Measurements from ENCODE around the gene TMEM87A. TPM values are rescaled to one million over a fixed set of nuclear protein-coding genes. Genes with fewer than 3 reads are reported as not detected.

Gene TMEM87A
- total and polyA plus RNA-seq, 2 of the 8 experiments (the other 6 are each of a cell fraction or from before 2014, with no cell fraction given) = 15.2 to 33.1 TPM

- H3K23me2 ChIP-seq (ENCODE audit: low read depth, low read length) = no peaks in the 10 kb centered on the region
- no peaks in the 10 kb centered on the region for H3K9me3 ChIP-seq (ENCODE audit: insufficient read depth in 2 of 2, low read depth in 1 of 2, low read length in 1 of 2)
- ChIA-PET CTCF (ENCODE audit: partially characterized antibody) (interaction anchor here (0.6 to 0.7 kb wide), 2 partner anchors 35 to 202 kb away, joined by 3 to 5 read pairs; no protein-coding TSS in a partner anchor), POLR2A (ENCODE audit: partially characterized antibody) (no interaction called here)
- FAIRE-seq (no peak), DNase-seq (ENCODE audit: low read depth in 1 of 2, low spot score in 2 of 2) (no peak)
- H3K79me1 ChIP-seq (ENCODE audit: low read depth, low read length) = no peaks in the 10 kb centered on the region
- WGBS, 2 experiments (ENCODE audit: extremely low coverage in 1 of 2, insufficient coverage in 1 of 2, insufficient read length in 1 of 2, insufficient replicate concordance in 2 of 2, low coverage in 1 of 2, low lambda C conversion rate in 2 of 2, missing lambda C conversion rate in 1 of 2) = 93% methylated on average over 6 of the region's 6 CpGs; no CpG with 5 or more reads in 1 of the 2 experiments
- peaks cover 0 to 4% (median 0%) of the 10 kb centered on the region in 4 experiments; a peak in 1 of 7 replicates for H3K4me1 ChIP-seq (replicated peaks in 1 of 4; ENCODE audit: control insufficient read depth in 3 of 4, insufficient read depth in 4 of 4, low read length in 3 of 4)
- H3K23ac ChIP-seq (ENCODE audit: insufficient read length) = no peak overlapping the region
- no peaks in the 10 kb centered on the region for H3K79me2 ChIP-seq (ENCODE audit: control insufficient read depth in 1 of 2, insufficient read depth in 2 of 2, low read length in 2 of 2)
- no peak overlapping the region for H2BK120ac ChIP-seq (replicated peaks; ENCODE audit: low read depth, low read length)
- H3K4ac ChIP-seq (replicated peaks; ENCODE audit: insufficient read length, low read depth, low read length) = no peak overlapping the region
- no peak overlapping the region for H3K14ac ChIP-seq (ENCODE audit: insufficient read length)
- H4K5ac ChIP-seq (ENCODE audit: insufficient read length, low read depth, low read length) = no peak overlapping the region
- H2BK20ac ChIP-seq (ENCODE audit: low read length) = no peak overlapping the region
- no peak overlapping the region for H2BK5ac ChIP-seq (ENCODE audit: low read depth, low read length)
- no peak overlapping the region for H2BK12ac ChIP-seq (ENCODE audit: low read depth, low read length)
- H3K56ac ChIP-seq (replicated peaks; ENCODE audit: insufficient read length, low read depth, low read length) = no peak overlapping the region
- no peak overlapping the region for H3K18ac ChIP-seq (ENCODE audit: extremely low read depth, low read length)
- no peak overlapping the region for H3K9ac ChIP-seq (replicated peaks in 1 of 4; ENCODE audit: extremely low read depth in 1 of 4, low read depth in 3 of 4, low read length in 3 of 4)
- H4K20me1 ChIP-seq (replicated peaks in 1 of 2; ENCODE audit: control insufficient read depth in 1 of 2, insufficient read depth in 2 of 2, low read length in 2 of 2) = peaks cover 0 to 2% of the 10 kb centered on the region in 2 experiments
- H3K36me3 ChIP-seq (ENCODE audit: control insufficient read depth in 2 of 4, insufficient read depth in 4 of 4, low read length in 3 of 4) = peaks cover 0 to 48% (median 22%) of the 10 kb centered on the region in 4 experiments; a peak in 5 of 8 replicates
- H3K4me3 ChIP-seq (ENCODE audit: extremely low read depth in 1 of 4, insufficient read depth in 2 of 4, low read depth in 3 of 4, low read length in 4 of 4) = no peak overlapping the region
- H4K8ac ChIP-seq (ENCODE audit: extremely low read depth, insufficient read depth, low read length) = no peak overlapping the region
- H3K4me2 ChIP-seq (ENCODE audit: insufficient read depth in 1 of 2, low read depth in 2 of 2, low read length in 2 of 2) = no peak overlapping the region
- no peak overlapping the region for H4K91ac ChIP-seq (replicated peaks; ENCODE audit: insufficient read length, low read length)
- H3K27ac ChIP-seq (ENCODE audit: low read depth, low read length) = no peak overlapping the region
- no peak overlapping the region for H2AK5ac ChIP-seq (ENCODE audit: low read depth, low read length)
- H2BK15ac ChIP-seq (ENCODE audit: low read length) = no peak overlapping the region
- no peak overlapping the region for H2AFZ ChIP-seq (ENCODE audit: low read length)
- no peaks in the 10 kb centered on the region for H3K27me3 ChIP-seq (replicated peaks in 1 of 4; ENCODE audit: control insufficient read depth in 3 of 4, extremely low read depth in 1 of 4, insufficient read depth in 3 of 4, low read length in 3 of 4)
- no peak for TF ChIP-seq USF2 (IDR thresholded peaks at IDR 0.05; ENCODE audit: low read length)
- TF ChIP-seq, protein P1, sequence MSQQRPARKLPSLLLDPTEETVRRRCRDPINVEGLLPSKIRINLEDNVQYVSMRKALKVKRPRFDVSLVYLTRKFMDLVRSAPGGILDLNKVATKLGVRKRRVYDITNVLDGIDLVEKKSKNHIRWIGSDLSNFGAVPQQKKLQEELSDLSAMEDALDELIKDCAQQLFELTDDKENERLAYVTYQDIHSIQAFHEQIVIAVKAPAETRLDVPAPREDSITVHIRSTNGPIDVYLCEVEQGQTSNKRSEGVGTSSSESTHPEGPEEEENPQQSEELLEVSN (IDR thresholded peaks at IDR 0.05) = no peak
- TF ChIP-seq CHD1 (IDR thresholded peaks at IDR 0.05; ENCODE audit: low read depth, low read length) = no peak
- no peak for TF ChIP-seq MAFK (IDR thresholded peaks at IDR 0.05; ENCODE audit: low read depth, low read length)
- no peak for TF ChIP-seq TCF12 (IDR thresholded peaks at IDR 0.05; ENCODE audit: low read depth, low read length)
- TF ChIP-seq CBX5 (IDR thresholded peaks at IDR 0.05; ENCODE audit: low read depth, low read length) = no peak
- TF ChIP-seq EP300 (IDR thresholded peaks at IDR 0.05; ENCODE audit: borderline replicate concordance in 1 of 2, low read depth in 2 of 2, low read length in 2 of 2) = no peak
- no peak for TF ChIP-seq EZH2 (IDR thresholded peaks at IDR 0.05; ENCODE audit: low read depth, low read length, severe bottlenecking)
- no peak for TF ChIP-seq SIRT6 (IDR thresholded peaks at IDR 0.05; ENCODE audit: low read length)
- no peak for TF ChIP-seq RFX5 (IDR thresholded peaks at IDR 0.05; ENCODE audit: borderline replicate concordance, low read depth, low read length)
- TF ChIP-seq SP2 (IDR thresholded peaks at IDR 0.05; ENCODE audit: low read length) = no peak
- no peak for TF ChIP-seq POU5F1 (IDR thresholded peaks at IDR 0.05; ENCODE audit: low read depth, low read length)
Measured at GRCh38 chr15:42182328-42182886, 90.8 kb downstream of the TMEM87A start.
